Measurements from ENCODE around the gene OS9.

Gene OS9

DNA sequence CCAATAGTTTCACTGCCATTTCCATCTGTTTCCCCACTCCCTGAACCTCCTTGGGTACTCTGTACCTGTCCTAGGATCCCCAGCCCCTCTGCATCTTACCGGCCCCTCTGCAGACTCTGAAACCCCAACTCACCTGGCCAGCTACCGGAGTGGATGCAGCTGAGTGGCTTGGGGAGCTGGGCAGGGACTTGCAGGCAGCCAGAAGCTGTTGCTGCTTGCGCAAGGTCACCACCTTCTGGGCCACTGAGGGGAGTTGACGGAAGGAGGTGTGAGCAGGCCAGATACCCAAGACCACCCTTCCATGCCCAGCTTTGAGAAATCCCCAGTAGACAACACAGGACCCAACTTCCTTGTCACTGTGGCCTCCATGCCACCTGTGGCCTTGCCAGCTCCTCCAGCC, 38.3 kb downstream of the OS9 start:
- Histone ChIP-seq H3K4me1 (ENCODE audit: control insufficient read depth, insufficient read depth, low read length) (peaks cover 9% of the 10 kb centered on the region), H3K27ac (ENCODE audit: low read depth, low read length) (no peak overlapping the region), H3K36me3 (ENCODE audit: control insufficient read depth, insufficient read depth, low read length) (no peaks in the 10 kb centered on the region), H3K9me3 (ENCODE audit: control insufficient read depth, insufficient read depth, low read length) (no peaks in the 10 kb centered on the region), H3K9ac (ENCODE audit: low read depth, low read length) (no peak overlapping the region), H3K27me3 (ENCODE audit: control insufficient read depth, insufficient read depth, low read length) (peaks cover 98% of the 10 kb centered on the region), H3K4me3 (ENCODE audit: low read depth, low read length) (no peak overlapping the region)

GRCh38 chr12:57732726-57733593, 39.0 kb downstream of the OS9 start:
- no peak overlapping the region for H3K9ac ChIP-seq (ENCODE audit: low read depth, low read length)
- peaks cover 9% of the 10 kb centered on the region for H3K4me1 ChIP-seq (ENCODE audit: control insufficient read depth, insufficient read depth, low read length)
- no peak overlapping the region for H3K4me3 ChIP-seq (ENCODE audit: low read depth, low read length)
- no peaks in the 10 kb centered on the region for H3K9me3 ChIP-seq (ENCODE audit: control insufficient read depth, insufficient read depth, low read length)
- H3K36me3 ChIP-seq (ENCODE audit: control insufficient read depth, insufficient read depth, low read length) = no peaks in the 10 kb centered on the region
- peaks cover 98% of the 10 kb centered on the region for H3K27me3 ChIP-seq (ENCODE audit: control insufficient read depth, insufficient read depth, low read length)
- H3K27ac ChIP-seq (ENCODE audit: low read depth, low read length) = no peak overlapping the region

GRCh38 chr12:57733928-57734327, 40.0 kb downstream of the OS9 start:
- no peak overlapping the region for H3K9ac ChIP-seq (ENCODE audit: low read depth, low read length)
- no peak overlapping the region for H3K4me3 ChIP-seq (ENCODE audit: low read depth, low read length)
- no peaks in the 10 kb centered on the region for H3K9me3 ChIP-seq (ENCODE audit: control insufficient read depth, insufficient read depth, low read length)
- H3K4me1 ChIP-seq (ENCODE audit: control insufficient read depth, insufficient read depth, low read length) = peaks cover 9% of the 10 kb centered on the region
- no peaks in the 10 kb centered on the region for H3K36me3 ChIP-seq (ENCODE audit: control insufficient read depth, insufficient read depth, low read length)
- H3K27ac ChIP-seq (ENCODE audit: low read depth, low read length) = no peak overlapping the region
- H3K27me3 ChIP-seq (ENCODE audit: control insufficient read depth, insufficient read depth, low read length) = peaks cover 98% of the 10 kb centered on the region

DNA sequence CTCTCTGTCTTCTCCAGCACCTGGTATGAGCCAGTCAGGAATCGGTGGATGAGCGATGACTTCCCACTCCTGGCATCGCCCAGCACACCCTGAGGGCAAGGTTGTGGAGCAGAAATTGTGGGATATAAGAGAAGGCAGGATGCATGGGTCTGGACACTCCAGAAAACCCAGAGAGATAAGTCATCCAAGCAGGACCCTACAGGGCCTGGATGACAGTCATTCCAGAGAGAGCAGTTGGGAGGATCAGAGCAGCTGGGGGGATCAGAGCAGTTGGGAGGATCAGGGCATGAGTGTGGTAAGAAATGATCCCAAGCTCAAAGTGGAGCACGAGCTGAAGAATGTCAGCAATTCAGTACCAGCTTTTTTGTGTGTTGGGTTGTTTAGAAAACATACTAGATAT, 40.7 kb downstream of the OS9 start:
- peaks cover 99% of the 10 kb centered on the region for H3K27me3 ChIP-seq (ENCODE audit: control insufficient read depth, insufficient read depth, low read length)
- H3K36me3 ChIP-seq (ENCODE audit: control insufficient read depth, insufficient read depth, low read length) = no peaks in the 10 kb centered on the region
- H3K9ac ChIP-seq (ENCODE audit: low read depth, low read length) = no peak overlapping the region
- peaks cover 15% of the 10 kb centered on the region for H3K4me1 ChIP-seq (ENCODE audit: control insufficient read depth, insufficient read depth, low read length)
- H3K27ac ChIP-seq (ENCODE audit: low read depth, low read length) = no peak overlapping the region
- H3K4me3 ChIP-seq (ENCODE audit: low read depth, low read length) = no peak overlapping the region
- no peaks in the 10 kb centered on the region for H3K9me3 ChIP-seq (ENCODE audit: control insufficient read depth, insufficient read depth, low read length)

- H3K9me3 ChIP-seq (ENCODE audit: control insufficient read depth, insufficient read depth, low read length) = no peaks in the 10 kb centered on the region
- peaks cover 99% of the 10 kb centered on the region for H3K27me3 ChIP-seq (ENCODE audit: control insufficient read depth, insufficient read depth, low read length)
- H3K36me3 ChIP-seq (ENCODE audit: control insufficient read depth, insufficient read depth, low read length) = no peaks in the 10 kb centered on the region
- H3K4me1 ChIP-seq (ENCODE audit: control insufficient read depth, insufficient read depth, low read length) = peaks cover 17% of the 10 kb centered on the region
- H3K4me3 ChIP-seq (ENCODE audit: low read depth, low read length) = peak overlapping the region; percentile 47
- no peak overlapping the region for H3K9ac ChIP-seq (ENCODE audit: low read depth, low read length)
- no peak overlapping the region for H3K27ac ChIP-seq (ENCODE audit: low read depth, low read length)
These were observed 41.4 kb downstream of the OS9 start for GRCh38 chr12:57735198-57735855.

- Histone ChIP-seq H3K9me3 (ENCODE audit: control insufficient read depth, insufficient read depth, low read length) (no peaks in the 10 kb centered on the region), H3K9ac (ENCODE audit: low read depth, low read length) (no peak overlapping the region), H3K4me3 (ENCODE audit: low read depth, low read length) (peak overlapping the region; percentile 47), H3K4me1 (ENCODE audit: control insufficient read depth, insufficient read depth, low read length) (peaks cover 17% of the 10 kb centered on the region), H3K27ac (ENCODE audit: low read depth, low read length) (no peak overlapping the region), H3K36me3 (ENCODE audit: control insufficient read depth, insufficient read depth, low read length) (no peaks in the 10 kb centered on the region), H3K27me3 (ENCODE audit: control insufficient read depth, insufficient read depth, low read length) (peaks cover 99% of the 10 kb centered on the region)
These were observed 42.2 kb downstream of the OS9 start for GRCh38 chr12:57735952-57736740.

DNA sequence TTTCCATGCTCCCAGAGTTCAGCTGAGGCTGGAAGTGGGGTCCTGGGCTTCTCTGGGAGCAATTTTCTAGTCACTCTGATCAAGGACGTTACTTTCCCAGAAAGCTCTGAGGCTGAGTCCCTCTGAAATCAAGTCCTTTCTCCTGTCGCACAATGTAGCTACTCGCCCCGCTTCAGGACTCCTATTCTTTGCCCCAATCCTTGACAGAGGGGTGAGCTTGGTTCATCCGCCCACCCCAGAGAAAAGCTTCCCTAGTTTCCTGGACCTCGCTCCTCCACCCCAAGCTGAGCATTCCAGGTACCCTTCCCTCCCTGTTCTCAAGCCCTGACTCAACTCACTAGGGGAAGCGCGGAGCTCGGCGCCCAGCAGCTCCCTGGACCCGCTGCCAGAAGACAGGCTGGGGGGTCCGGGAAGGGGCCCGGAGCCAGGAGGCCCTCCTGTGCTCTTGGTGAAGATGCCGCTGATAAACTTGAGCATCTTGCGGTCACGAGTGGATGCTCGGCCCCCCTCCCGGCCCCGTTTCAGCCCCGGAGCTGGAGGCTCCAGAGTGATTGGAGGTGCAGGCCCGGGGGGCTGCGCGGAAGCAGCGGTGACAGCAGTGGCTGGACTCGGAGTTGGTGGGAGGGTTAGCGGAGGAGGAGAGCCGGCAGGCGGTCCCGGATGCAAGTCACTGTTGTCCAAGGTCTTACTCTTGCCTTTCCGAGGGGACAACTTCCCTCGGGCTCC, 43.0 kb downstream of the OS9 start:
- H3K27me3 ChIP-seq (ENCODE audit: control insufficient read depth, insufficient read depth, low read length) = peaks cover 99% of the 10 kb centered on the region
- H3K4me3 ChIP-seq (ENCODE audit: low read depth, low read length) = peak overlapping the region; percentile 47; the same call in 1 of the 2 replicates
- H3K9ac ChIP-seq (ENCODE audit: low read depth, low read length) = no peak overlapping the region
- H3K27ac ChIP-seq (ENCODE audit: low read depth, low read length) = no peak overlapping the region
- H3K36me3 ChIP-seq (ENCODE audit: control insufficient read depth, insufficient read depth, low read length) = no peaks in the 10 kb centered on the region
- H3K9me3 ChIP-seq (ENCODE audit: control insufficient read depth, insufficient read depth, low read length) = no peaks in the 10 kb centered on the region
- H3K4me1 ChIP-seq (ENCODE audit: control insufficient read depth, insufficient read depth, low read length) = peaks cover 17% of the 10 kb centered on the region

DNA sequence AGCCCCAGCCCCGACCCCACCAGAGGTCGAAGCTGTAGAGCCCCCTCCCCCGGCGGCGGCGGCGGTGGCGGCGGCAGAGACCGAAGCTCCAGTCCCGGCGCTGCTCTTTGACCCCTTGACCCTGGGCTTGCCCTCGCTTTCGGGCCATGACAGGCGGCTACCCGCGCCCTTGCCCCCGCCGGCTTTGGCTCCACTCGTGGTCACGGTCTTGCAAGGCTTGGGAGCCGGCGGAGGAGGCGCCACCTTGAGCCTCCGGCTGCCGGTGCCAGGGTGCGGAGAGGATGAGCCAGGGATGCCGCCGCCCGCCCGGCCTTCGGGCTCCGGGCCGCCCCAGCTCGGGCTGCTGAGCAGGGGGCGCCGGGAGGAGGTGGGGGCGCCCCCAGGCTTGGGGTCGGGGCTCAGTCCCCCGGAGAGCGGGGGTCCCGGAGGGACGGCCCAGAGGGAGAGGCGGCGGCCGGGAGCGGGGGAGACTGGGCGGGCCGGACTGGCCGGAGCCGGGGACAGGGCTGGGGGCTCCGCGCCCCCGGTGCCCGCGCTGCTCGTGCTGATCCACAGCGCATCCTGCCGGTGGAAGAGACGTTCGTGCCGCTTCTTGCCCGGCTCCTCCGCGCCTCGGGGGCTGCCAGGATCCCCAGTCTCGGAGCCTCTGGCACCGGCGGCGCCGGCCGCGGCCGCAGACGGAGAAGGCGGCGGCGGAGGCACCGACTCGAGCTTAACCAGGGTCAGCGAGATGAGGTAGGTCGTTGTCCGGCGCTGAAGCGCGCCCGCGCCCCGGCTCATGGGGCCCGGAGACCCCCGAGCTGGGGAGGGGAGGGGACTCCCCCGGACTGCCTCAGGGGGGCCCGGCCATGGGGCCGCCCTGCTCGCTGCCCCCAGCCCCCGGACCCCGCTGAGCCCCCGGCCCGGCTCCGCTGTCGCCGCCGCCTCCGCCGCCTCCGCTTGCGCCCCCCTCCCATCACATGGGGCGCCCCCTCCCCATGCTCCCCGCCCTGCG, 43.8 kb downstream of the OS9 start:
- H3K27me3 ChIP-seq (ENCODE audit: control insufficient read depth, insufficient read depth, low read length) = peaks cover 98% of the 10 kb centered on the region
- no peaks in the 10 kb centered on the region for H3K9me3 ChIP-seq (ENCODE audit: control insufficient read depth, insufficient read depth, low read length)
- peaks cover 17% of the 10 kb centered on the region for H3K4me1 ChIP-seq (ENCODE audit: control insufficient read depth, insufficient read depth, low read length)
- peak overlapping the region; percentile 47 for H3K4me3 ChIP-seq (ENCODE audit: low read depth, low read length)
- H3K9ac ChIP-seq (ENCODE audit: low read depth, low read length) = no peak overlapping the region
- H3K36me3 ChIP-seq (ENCODE audit: control insufficient read depth, insufficient read depth, low read length) = no peaks in the 10 kb centered on the region
- no peak overlapping the region for H3K27ac ChIP-seq (ENCODE audit: low read depth, low read length)

DNA sequence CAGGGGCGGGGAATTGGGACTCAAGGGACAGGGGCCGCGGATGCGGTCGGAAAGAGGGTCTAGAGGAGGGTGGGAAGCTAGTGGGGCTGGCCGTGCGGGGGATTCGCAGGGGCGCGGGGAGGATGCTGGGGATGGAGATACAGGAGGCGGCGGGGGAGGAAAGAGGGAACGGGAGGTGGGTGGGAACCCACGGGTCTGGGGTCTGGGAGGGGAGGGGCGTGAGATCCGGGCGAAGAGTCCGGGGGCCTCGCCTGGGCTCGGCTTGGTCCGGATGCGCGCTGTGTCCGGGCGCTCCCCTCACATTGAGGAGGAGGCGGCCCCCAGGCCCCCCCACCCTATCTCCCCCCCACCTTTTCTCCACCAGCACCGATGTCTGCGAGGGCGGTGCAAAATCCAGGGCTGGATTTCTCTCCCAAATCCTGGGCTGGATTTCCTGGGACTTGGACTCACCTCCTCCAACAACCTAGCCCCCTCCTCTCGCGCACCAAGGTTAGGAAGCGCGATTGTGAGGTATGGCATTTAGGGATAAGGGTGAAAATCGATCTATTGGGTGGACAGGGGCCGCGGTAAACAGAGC, 44.8 kb downstream of the OS9 start, which contains the start of gene AGAP2:
Gene AGAP2, minus strand, starts transcription at position 82 of the 577 bp plus-strand sequence. CDS start 496 bp downstream, outside the sequence.
- no peak within 1 kb of the TSS for H3K27ac ChIP-seq (ENCODE audit: low read depth, low read length)
- H3K9me3 ChIP-seq (ENCODE audit: control insufficient read depth, insufficient read depth, low read length) = no peaks in the 10 kb centered on the region
- H3K4me1 ChIP-seq (ENCODE audit: control insufficient read depth, insufficient read depth, low read length) = peaks cover 17% of the 10 kb centered on the region
- no peak within 1 kb of the TSS for H3K9ac ChIP-seq (ENCODE audit: low read depth, low read length)
- H3K27me3 ChIP-seq (ENCODE audit: control insufficient read depth, insufficient read depth, low read length) = peaks cover 89% of the 10 kb centered on the region
- no peaks in the 10 kb centered on the region for H3K36me3 ChIP-seq (ENCODE audit: control insufficient read depth, insufficient read depth, low read length)
- H3K4me3 ChIP-seq (ENCODE audit: low read depth, low read length) = peak within 1 kb of the TSS; percentile 54
